GM21619 (cell line): Measurements from ENCODE around the gene GALNT15.

ENCODE experiments used
- ATAC-seq: cut with Tn5 transposase; IDR thresholded peaks from one replicate; pipeline ENCODE4 v1.9.1; 2021; ENCODE audit not compliant: unreplicated experiment

The GALNT15 gene

DNA sequence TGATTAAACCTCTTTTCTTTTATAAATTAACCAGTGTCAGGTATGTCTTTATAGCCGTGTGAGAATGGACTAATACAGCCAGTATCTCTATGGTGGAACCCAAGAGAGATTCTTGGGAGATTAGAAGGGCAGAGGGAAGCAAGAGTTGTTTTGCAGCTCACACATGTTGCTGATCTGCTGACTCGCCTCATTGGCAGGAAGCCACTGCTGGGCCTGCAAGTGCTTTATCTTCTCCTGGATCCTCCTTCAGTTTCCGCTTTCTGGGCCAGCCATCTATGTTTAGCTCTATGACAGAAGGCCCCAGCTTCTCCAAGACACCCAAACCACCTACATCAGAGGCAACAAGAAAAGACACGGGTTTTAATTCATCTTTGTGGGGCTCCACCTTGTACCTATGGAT, 23.4 kb upstream of the GALNT15 start:
- no peak for ATAC-seq

DNA sequence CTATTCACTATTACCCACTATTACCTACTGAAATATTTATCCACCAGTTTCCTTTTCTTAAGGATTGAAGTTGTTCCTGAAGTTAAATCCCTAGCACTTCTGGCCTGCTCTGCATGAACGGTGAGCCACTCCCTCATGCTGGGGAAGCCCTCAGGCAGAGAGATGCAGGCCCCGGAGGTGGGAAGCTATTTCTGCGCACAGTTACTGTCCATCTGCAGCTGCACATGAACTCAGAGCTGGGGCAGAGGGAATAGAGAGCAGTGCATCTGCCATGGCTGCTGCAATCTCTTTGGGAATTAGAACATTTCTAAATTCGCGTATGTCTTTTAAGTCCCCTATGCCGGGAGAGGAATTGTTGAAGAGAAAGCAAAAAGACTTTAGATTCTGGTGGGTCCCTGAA, 6.3 kb upstream of the GALNT15 start:
- ATAC-seq, result no peak

DNA sequence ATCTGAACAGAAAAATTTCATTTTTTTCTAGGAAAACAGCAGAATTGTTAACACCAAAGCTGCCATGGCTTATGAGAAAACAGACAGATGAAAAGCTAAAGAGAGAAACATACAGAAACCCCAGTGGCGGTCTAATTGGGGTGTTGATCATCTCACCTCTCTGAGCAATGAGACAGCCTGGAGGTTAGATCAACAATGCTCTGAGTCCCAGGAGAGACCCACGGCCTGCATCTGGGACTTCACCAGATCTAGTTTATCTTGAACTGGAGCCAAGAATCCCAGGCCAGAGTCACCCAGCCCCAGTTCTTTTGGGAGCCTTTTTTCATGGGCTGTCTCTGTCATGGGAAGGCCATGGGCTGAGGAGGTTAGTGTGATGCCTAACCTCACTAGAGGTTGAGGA, 3.5 kb upstream of the GALNT15 start:
- ATAC-seq, result no peak

DNA sequence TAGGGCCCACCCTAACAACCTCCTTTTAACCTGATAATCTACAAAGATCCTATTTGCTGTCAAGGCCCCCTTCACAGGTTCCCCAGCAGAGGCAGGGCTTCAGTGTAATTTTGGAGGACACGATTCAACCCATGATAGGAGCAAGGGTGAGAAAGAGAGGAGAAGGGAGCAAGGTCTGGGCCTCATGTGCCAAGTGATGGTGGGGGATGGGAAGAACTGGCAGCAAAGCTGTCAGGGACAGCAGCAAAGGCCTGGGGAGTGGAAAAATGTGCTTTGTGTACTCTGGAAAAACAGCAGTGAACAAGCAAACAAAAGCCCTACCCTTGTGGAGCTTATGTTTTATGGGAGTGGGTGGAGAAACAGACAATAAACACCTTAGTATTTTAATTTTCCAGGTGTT, 2.7 kb upstream of the GALNT15 start:
- no peak for ATAC-seq

DNA sequence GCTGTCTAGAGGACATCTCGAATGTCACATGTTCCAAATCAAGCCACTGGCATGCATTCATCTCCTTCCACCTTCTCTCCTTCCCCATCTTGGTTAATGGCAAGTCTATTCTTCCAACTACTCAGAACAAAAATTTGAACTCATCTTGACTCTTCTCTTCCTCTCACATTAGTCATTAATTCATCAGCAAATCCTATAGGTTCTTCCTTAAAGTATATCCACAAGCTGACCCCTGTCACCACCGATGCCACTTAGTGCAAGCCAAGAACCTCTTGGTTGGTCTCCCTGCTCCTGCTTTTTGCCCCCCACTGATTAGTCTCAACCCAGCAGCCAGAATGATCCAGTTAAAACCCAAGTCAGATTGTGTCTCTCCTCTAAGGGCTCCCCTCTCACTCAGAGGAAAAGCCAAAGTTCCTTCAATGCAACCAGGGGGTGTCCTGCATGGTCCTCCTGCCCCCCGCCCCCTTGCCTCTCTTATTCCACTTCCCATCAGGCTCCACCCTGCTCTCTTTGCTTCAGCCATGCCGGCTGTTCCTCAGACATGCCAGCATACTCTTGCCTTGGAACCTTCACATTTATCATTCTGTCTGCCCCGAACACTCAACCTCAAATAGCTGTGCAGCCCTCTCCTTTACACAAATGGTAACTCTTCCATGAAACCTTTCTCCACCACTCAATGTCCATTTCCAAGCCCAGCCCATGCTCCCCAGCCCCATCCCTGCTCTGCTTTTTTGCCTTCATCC, 1.0 kb upstream of the GALNT15 start:
- ATAC-seq, result no peak

DNA sequence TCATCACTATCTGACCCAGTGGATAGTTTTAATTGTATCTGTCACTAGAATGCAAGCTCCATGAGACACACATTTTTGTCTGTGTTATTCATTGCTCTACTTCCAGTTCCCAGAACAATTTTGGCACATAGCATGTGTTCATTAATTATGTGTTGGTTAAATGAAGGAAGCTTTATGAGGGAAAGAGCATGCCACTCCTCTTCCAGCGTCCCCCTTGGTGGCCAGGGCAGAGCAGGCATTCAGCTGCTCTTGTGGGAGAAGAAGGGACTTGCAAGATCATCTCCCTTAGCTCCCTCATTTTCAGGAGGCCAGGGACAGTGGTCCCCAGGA, 489 bp upstream of the GALNT15 start:
- no peak for ATAC-seq

DNA sequence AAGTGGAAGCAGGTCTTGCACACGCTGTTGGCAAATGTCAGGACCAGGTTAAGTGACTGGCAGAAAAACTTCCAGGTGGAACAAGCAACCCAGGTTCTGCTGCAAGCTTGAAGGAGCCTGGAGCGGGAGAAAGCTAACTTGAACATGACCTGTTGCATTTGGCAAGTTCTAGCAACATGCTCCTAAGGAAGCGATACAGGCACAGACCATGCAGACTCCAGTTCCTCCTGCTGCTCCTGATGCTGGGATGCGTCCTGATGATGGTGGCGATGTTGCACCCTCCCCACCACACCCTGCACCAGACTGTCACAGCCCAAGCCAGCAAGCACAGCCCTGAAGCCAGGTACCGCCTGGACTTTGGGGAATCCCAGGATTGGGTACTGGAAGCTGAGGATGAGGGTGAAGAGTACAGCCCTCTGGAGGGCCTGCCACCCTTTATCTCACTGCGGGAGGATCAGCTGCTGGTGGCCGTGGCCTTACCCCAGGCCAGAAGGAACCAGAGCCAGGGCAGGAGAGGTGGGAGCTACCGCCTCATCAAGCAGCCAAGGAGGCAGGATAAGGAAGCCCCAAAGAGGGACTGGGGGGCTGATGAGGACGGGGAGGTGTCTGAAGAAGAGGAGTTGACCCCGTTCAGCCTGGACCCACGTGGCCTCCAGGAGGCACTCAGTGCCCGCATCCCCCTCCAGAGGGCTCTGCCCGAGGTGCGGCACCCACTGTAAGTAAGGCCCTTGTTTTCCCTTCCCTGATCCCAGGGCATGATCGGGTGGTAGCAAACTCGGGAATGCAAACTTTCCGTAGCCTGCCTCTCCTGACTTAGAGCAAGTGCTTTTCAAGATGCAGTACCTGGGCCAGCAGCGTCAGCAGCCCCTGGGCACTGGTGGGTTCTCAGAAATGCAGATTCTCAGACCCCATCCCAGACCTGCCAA, 759 bp downstream of the GALNT15 start:
- ATAC-seq, result no peak

DNA sequence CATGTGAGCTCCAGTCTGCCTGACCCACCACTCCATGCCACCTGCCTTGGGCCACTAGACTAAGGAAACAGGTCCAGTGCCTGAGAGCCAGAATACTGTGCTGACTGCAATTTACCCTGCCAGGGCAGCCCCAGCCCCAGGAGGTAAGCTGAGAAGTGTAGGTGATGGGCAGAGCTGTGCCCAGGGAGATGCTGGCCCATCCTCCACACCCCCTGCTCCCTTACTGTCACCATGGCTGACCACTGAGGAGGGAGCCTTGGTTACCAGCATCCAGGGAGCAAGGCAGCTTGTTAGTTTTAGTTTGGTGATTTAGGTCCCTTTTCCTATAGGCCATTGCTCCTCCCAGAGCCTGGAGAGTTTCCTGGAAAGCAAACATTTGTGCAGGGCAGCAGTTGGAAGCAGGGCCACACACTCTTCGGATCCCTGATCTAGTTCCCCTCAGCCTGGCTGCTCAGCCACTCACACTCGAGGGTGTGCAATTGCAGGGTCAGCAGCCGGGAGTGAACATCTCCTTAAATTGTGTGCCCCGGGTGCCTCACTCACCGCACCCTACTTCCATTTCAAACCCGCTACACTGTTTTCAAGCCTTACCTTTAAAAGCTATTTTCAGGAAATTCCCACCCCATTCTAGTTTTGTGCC, 2.0 kb downstream of the GALNT15 start:
- no peak for ATAC-seq

DNA sequence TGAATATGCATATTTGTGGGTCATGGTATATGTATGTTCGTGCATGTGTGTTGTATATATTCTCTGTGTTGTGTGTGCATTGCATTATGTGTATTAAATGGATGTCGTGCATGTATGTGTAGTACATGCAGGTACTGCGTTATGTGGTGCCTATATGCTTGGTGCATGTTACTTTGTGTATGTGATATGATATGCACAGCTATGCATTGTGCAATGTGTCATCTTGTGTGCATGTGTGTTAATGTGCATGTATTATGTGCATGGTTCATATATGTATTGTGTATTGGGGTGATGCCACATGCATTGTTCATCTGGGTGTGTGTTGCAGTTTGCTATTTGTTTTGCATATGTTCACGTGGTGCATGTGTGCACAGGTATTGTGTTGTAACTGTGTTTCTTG, 2.9 kb downstream of the GALNT15 start:
- no peak for ATAC-seq

DNA sequence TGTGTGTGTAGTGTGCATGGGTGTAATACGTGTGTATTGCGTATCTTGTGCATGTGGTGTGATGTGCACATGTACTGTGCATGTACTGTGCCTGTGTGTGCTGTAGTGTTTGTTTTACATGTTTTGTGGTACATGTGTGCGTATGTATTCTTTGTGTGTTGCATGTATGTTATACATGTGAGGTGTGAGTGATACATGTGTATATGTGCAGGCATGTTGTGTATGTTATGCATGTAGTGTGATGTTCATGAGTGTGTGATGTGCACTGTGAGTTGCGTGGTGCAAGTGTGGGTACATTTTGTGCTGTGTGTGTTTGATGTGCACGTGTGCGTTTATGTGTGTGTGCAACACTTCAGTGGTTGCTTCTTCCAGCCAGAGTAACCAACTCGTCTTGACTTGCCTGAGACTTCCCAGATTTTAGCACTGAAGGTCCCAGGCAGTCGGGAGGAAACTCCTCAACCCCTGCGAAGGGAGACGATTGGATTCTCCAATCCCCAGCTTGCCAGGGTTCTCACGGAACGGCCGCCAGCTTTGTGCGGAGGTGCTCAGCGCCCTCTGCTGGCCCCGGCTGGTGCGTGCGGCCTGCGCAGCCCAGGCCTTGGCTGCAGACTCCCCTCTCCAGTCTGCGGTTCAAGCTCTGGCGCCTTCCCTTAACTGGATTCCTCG, 3.6 kb downstream of the GALNT15 start:
- peak; percentile 58 for ATAC-seq

DNA sequence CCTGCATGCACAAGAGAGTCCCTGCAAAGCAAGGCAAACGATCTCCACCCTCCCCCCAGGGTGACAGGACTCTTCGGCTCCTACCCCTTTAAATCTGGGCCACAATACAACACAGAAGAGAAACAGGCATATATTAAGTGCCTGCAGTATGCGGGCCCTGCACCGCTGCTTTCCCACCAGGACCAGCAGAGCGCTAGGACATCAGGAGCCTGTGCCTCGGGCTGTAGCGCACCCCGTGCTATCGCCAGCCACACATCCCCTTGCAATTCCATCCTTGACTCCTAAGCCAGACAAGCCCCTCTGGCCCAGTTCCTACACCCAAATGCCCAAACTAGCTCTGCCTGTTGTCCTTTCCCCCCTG, 4.1 kb downstream of the GALNT15 start:
- no peak for ATAC-seq

DNA sequence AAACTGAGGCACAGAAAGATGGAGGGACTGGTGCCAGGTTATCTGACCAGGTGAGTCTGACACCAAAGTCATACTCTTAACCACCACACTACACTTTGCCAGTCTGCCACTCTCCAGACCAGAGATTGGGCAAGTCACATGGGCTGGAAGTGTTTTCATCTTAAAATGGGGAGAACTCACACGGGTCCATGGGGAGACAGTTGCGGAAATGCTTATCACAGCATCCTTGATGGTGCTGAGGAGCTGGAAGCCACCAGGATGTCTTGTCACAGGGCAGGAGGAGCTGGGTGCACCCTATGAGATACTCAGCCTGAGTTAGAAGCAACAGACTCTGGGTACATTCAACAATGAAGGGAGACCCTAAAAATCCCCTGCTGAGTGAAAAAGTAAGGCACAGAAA, 4.8 kb downstream of the GALNT15 start:
- ATAC-seq, result no peak

DNA sequence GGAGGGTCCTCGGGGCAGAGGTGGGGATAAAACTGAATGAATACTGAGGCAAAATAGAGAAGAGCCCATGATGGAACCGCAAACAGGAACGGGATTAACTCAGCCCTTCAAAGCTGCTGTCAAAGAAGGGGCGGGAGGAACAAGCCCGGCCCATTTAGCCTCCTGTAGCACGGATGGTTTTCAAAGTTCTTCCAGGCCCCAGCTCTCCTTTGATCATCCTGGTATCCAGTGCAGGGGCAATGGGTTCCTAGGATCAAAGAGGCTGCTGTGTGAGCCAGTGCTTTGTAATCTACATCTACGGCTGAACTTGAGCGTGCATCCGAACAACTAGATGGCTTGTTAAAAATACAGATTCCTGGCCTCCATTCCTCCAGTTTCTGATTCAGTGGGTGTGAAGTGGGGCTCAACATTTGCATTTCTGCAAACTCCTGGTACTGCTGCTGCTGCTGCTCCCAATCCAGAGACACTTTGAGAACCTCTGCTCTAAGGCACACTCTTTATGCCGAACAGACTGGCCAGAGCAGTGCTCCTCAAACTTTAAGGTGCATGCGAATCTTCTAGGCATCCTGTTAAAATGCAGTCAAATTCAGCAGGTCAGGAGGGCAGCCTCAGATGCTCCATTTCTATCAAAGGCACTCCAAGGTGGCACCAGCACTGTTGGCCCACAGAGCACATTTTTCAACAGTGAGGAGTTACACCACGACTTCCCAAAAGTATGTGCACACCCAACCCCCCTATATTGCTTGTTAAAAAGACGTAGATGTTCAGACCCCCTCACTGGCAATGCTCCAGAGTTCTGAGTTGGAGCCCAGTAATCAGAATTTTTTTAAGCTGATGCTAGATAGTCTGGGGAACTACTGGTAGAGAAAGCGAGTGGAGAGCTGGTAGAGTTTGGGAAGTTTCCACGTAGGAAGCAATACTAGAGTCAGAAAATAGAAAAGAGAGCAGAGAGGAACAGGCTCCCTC, 5.6 kb downstream of the GALNT15 start:
- no peak for ATAC-seq

DNA sequence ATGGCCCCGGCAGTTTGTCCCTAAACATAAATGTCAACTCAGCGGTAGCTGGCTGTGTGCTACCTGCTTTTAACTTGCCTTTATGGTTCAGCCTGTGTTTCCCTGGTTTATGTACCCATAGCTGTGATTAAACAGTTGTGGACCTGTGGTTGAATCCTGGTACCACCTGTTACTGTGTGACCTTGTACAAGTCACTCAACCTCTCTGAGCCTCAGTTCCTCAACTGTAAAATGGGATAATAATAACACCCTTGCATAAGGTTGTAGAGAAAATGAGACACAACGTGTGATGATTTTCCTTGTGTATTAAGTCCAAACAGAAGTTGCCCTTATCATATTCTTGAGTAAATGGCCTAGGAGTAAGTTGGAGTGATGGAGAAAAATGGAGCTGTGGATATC, 6.3 kb downstream of the GALNT15 start:
- ATAC-seq, result no peak

DNA sequence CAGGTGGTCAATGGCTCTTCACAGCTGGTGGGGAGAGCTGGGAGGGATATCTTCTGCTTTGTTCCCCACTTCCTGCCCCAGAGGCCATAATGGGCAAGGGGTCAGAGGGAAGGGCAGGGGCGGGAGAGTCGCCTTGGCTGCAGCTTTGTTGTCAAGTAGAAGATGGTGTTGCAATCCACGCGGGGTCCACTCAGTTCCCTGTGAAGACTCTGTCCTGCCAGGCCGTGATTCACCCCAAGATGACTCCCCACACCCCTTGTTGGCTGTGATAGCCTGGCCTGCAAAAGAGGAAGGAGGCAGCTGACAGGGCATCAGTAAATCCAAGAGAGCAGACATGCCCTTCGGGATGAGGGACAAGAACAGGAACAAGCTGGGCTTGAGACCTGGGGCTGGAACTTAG, 6.9 kb downstream of the GALNT15 start:
- ATAC-seq, result no peak

DNA sequence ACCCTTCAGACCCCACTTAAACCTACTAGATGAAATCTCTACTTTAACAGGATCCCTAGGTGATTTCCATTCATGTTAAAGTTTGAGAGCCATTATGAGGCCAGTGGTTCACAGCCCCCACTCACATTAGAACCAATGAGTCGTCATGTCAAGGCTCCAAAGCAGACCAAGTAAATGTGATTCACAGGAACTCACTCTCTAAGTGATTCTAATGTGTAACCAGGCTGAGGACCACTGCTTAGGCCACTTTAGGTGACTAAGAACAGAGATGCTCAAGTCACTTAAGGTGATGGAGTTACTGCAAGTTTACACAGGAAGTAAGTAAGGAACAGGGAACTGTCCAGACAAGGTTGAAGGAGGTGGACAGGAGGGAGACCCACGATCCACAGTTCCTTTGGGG, 7.7 kb downstream of the GALNT15 start:
- ATAC-seq, result no peak

DNA sequence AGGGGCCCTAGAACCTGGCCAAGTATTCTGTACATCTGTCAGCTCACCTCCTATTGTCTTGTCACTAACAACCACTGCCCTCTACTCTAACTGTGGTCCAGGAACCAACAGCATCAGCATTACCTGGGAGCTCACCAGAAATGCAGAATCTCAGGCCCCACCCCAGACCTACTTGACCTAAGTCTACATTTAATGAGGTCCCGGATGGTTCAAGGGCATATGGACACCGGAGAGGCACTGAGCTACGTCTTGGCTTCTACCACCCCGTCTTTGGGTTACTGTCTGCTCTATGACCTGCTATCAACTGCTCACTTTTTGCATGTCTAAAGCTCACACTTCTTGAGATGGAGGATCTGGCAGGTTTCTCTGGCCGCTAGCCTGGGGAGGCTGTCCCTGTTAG, 8.1 kb downstream of the GALNT15 start:
- ATAC-seq, result no peak

DNA sequence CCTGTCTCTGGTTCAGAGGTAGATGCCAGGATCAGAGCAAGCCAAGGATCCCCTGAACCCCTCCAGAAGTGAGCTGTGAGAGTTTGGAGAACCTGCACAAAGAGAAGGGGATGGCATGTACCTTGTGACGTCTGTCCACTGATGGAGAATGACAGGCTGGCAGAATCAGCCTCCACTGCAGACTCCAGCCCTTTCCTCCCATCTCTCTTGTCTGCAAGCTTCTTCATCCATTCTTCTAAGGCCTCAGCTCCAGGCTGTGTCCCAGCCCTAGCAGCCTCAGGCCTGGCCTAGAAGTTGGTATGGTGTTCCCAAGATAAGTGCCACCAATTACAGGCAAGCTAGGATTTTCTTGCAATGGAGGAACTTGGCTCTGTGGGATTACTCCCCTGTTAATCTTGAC, 8.6 kb downstream of the GALNT15 start:
- no peak for ATAC-seq

DNA sequence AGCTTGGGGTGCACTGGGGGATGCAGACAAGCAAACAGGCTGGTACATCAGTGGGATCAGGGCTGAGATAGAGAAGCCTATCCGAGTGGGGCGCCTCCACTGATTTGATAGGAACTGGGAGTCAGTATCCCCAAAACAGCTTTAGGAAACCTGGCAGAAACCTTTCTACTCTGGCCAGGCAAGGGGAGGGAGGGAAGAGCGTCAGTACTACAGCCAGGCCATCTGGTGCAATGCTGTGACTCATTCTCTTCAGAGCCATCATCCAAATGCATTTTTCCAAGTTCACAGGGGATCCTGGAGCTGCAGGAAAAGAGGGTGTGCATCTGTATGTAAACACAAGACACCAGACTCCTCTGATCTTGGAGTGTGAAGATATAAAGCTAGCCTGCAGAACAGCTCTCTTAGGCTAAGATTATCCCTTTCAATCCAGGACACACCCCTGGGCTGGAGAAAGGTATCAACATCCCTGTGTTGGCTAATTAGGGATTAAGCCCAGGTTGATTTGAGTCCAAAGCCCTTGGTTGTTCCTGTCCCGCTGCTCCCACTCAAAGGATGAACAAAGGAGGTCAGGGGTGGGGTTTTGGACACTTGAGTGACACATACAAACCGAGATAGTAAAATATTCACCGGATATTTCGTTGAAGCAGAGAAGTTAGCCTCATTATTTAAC, 9.3 kb downstream of the GALNT15 start:
- ATAC-seq, result no peak

DNA sequence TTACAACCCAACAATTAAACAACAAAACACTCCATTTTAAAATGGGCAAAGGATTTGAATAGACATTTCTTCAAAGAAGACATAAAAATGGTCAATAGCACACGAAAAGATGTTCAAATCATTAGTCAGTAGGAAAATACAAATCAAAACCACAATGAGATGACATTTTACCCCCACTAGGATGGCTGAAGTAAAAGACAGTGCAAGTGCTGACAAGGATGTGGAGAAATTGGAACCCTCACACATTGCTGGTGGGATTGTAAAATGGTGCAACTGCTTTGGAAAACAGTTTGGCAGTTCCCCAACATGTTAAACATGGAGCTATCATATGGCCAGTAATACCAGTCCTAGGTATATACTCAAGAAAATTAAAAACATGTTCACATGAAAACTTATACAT, 11.6 kb downstream of the GALNT15 start:
- no peak for ATAC-seq
